ENCODE measurements around the gene CHCHD1.

- TF ChIP-seq, protein P1, sequence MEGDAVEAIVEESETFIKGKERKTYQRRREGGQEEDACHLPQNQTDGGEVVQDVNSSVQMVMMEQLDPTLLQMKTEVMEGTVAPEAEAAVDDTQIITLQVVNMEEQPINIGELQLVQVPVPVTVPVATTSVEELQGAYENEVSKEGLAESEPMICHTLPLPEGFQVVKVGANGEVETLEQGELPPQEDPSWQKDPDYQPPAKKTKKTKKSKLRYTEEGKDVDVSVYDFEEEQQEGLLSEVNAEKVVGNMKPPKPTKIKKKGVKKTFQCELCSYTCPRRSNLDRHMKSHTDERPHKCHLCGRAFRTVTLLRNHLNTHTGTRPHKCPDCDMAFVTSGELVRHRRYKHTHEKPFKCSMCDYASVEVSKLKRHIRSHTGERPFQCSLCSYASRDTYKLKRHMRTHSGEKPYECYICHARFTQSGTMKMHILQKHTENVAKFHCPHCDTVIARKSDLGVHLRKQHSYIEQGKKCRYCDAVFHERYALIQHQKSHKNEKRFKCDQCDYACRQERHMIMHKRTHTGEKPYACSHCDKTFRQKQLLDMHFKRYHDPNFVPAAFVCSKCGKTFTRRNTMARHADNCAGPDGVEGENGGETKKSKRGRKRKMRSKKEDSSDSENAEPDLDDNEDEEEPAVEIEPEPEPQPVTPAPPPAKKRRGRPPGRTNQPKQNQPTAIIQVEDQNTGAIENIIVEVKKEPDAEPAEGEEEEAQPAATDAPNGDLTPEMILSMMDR (IDR thresholded peaks at IDR 0.05) = no peak
- no peak for TF ChIP-seq POLR2A (IDR thresholded peaks at IDR 0.05)
Observed at GRCh38 chr10:73742454-73742734, 39.5 kb upstream of the CHCHD1 start.
